GM12801 (cell line): ENCODE results near the gene PRSS2.

ENCODE experiments used
- CTCF ChIP-seq: IDR thresholded peaks from one replicate; pipeline ENCODE4 v1.5.1; 2011; ENCODE audit warnings: control low read depth; ENCODE audit not compliant: insufficient read length; ENCODE audit errors: extremely low read depth

PRSS2 gene

DNA sequence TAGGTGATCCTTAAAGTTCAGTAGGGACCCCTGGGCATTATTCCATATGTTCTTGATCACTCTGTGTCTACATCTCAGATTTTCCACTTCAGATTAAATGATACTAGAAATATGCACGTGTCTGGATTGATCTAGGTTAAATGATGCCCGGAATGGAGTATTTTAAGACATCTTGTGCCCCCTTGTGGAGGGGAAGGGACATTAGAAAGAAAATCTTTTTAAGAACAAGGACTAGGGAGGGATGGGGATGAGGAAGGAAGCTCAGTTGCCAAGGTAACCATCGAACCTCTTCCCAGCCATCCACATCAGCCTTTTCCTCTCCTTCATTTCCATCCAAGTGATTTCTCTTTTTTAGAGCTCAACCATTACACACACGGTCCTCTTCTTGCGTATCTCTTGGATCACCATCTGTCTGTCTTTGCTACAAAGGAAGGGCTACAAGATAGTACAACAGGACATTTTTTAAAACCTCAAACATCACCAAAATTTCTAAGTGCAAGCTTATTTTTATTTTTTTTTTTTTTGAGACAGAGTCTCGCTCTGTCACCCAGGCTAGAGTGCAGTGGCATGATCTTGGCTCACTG, 40.5 kb downstream of the PRSS2 start:
- TF ChIP-seq CTCF: no peak

- TF ChIP-seq CTCF: no peak
These were observed 41.9 kb downstream of the PRSS2 start for GRCh38 chr7:142812437-142813215.

- TF ChIP-seq CTCF: no peak
These were observed 42.5 kb downstream of the PRSS2 start for GRCh38 chr7:142813226-142813625.

- no peak for TF ChIP-seq CTCF
These were observed 42.9 kb downstream of the PRSS2 start for GRCh38 chr7:142813699-142814098.

DNA sequence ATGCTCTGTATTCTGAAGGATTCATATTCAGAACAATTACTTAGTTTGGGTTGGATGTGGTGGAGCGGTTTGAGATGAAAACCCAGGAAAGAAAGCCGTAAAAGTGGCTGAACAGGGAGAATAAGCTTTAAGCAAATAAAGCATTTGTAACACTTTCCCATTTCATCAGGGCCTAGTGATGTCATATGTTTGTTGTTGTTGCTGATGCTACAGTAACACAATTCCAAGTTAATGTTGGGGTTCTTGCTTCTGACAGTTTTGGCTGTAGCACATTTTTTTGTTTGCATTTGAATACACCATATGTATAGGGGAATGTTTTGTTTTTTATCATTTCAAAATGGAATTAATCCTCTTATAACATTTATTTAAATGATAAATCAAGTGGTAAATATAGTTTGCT, 43.7 kb downstream of the PRSS2 start:
- no peak for TF ChIP-seq CTCF

DNA sequence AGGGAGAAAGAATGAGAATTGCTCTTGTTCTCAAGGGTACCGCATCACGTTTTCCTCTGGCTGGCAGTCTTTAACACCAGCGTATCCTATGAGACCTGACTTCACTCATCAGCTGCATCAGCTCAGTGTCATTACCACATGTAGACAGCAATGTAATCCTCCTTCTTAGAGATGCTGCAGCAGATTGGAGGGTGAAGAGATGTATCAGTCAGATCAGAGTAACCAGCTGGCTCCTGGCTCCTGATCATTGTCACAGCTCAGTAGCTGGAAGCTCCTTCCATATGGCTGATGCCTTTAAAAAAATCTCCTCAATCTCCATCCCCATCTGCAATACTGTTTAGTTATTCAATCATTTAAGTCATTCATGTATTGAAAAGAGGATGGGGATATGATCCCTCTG, 44.4 kb downstream of the PRSS2 start:
- TF ChIP-seq CTCF: no peak

- no peak for TF ChIP-seq CTCF
These were observed 46.7 kb downstream of the PRSS2 start for GRCh38 chr7:142817506-142817905.
